Nephron (organoid): ENCODE results near the gene FAT3.

ENCODE experiments used
- H3K27ac Mint-ChIP-seq, 3 experiments: 2 replicates each; pipeline ENCODE4 v1.8.0; 2020; ENCODE audit warnings: mixed read lengths in 3 of 3, mild to moderate bottlenecking in 2 of 3, moderate library complexity in 1 of 3
- H3K27me3 Mint-ChIP-seq: 2 replicates; pipeline ENCODE4 v1.8.0; 2021; ENCODE audit warnings: low read depth, mild to moderate bottlenecking, moderate library complexity, mixed read lengths
- H3K36me3 Mint-ChIP-seq: 2 replicates; pipeline ENCODE4 v1.8.0; 2020; ENCODE audit warnings: low read depth, mixed read lengths
- H3K4me1 Mint-ChIP-seq: 2 replicates; pipeline ENCODE4 v1.8.0; 2020; ENCODE audit warnings: mixed read lengths
- H3K4me3 Mint-ChIP-seq, 3 experiments: 2 replicates each; pipeline ENCODE4 v1.8.0; 2020; ENCODE audit warnings: mild to moderate bottlenecking in 3 of 3, mixed read lengths in 3 of 3, moderate library complexity in 2 of 3
- H3K9me3 Mint-ChIP-seq: 2 replicates; pipeline ENCODE4 v1.8.0; 2020; ENCODE audit warnings: mixed read lengths
- CTCF ChIP-seq, 3 experiments: fragments of 200-600 bp; sonication (generic); IDR thresholded peaks; one replicate each; pipeline ENCODE4 v1.5.0; 2021; ENCODE audit warnings: antibody characterized with exemption in 3 of 3; ENCODE audit not compliant: unreplicated experiment in 3 of 3

The FAT3 gene

GRCh38 chr11:92267968-92268367 is 43.4 kb downstream of the FAT3 start:
- Mint-ChIP-seq H3K27ac (no peak overlapping the region), H3K4me1 (peaks cover 18% of the 10 kb centered on the region), H3K27me3 (no peaks in the 10 kb centered on the region)

GRCh38 chr11:92268546-92268945 is 43.9 kb downstream of the FAT3 start:
- H3K36me3 Mint-ChIP-seq, result no peaks in the 10 kb centered on the region
- H3K4me1 Mint-ChIP-seq, result peaks cover 22% of the 10 kb centered on the region
- no peaks in the 10 kb centered on the region for H3K9me3 Mint-ChIP-seq
- no peak for TF ChIP-seq CTCF (IDR thresholded peaks at IDR 0.05; ENCODE audit: unreplicated experiment in 3 of 3)
- no peaks in the 10 kb centered on the region for H3K27me3 Mint-ChIP-seq
- H3K4me3 Mint-ChIP-seq, result no peak overlapping the region
- no peak overlapping the region for H3K27ac Mint-ChIP-seq

More at GRCh38 chr11:92267968-92268367, 43.4 kb downstream of the FAT3 start:
- Mint-ChIP-seq H3K4me3 (no peak overlapping the region), H3K36me3 (no peaks in the 10 kb centered on the region), H3K9me3 (no peaks in the 10 kb centered on the region)
- no peak for TF ChIP-seq CTCF (IDR thresholded peaks at IDR 0.05; ENCODE audit: unreplicated experiment in 3 of 3)

GRCh38 chr11:92269021-92269420 is 44.4 kb downstream of the FAT3 start:
- H3K4me3 Mint-ChIP-seq, result no peak overlapping the region

GRCh38 chr11:92269841-92270240 is 45.2 kb downstream of the FAT3 start:
- H3K4me3 Mint-ChIP-seq, result no peak overlapping the region
- TF ChIP-seq CTCF (IDR thresholded peaks at IDR 0.05; ENCODE audit: unreplicated experiment in 3 of 3), result no peak
- H3K27ac Mint-ChIP-seq, result no peak overlapping the region
- H3K27me3 Mint-ChIP-seq, result no peaks in the 10 kb centered on the region
- H3K36me3 Mint-ChIP-seq, result no peaks in the 10 kb centered on the region
- peaks cover 22% of the 10 kb centered on the region for H3K4me1 Mint-ChIP-seq
- no peaks in the 10 kb centered on the region for H3K9me3 Mint-ChIP-seq

More at GRCh38 chr11:92269021-92269420, 44.4 kb downstream of the FAT3 start:
- Mint-ChIP-seq H3K9me3 (no peaks in the 10 kb centered on the region), H3K27me3 (no peaks in the 10 kb centered on the region), H3K4me1 (peaks cover 22% of the 10 kb centered on the region), H3K27ac (peak overlapping the region in 1 of 3 experiments; percentile 12), H3K36me3 (no peaks in the 10 kb centered on the region)
- TF ChIP-seq CTCF (IDR thresholded peaks at IDR 0.05; ENCODE audit: unreplicated experiment in 3 of 3), result no peak

GRCh38 chr11:92272651-92273050 is 48.0 kb downstream of the FAT3 start:
- H3K27me3 Mint-ChIP-seq, result no peaks in the 10 kb centered on the region
- H3K4me1 Mint-ChIP-seq, result peaks cover 19% of the 10 kb centered on the region
- H3K36me3 Mint-ChIP-seq, result peaks cover 5% of the 10 kb centered on the region
- no peaks in the 10 kb centered on the region for H3K9me3 Mint-ChIP-seq
- no peak for TF ChIP-seq CTCF (IDR thresholded peaks at IDR 0.05; ENCODE audit: unreplicated experiment in 3 of 3)
- H3K27ac Mint-ChIP-seq, result no peak overlapping the region
- H3K4me3 Mint-ChIP-seq, result no peak overlapping the region
